ENCODE data around the gene TTC8. TPM values are rescaled to one million over a fixed set of nuclear protein-coding genes. Genes with fewer than 3 reads are reported as not detected.

Gene TTC8
- total RNA-seq, 1 experiment from 2014 or later, result 26.6 TPM

DNA sequence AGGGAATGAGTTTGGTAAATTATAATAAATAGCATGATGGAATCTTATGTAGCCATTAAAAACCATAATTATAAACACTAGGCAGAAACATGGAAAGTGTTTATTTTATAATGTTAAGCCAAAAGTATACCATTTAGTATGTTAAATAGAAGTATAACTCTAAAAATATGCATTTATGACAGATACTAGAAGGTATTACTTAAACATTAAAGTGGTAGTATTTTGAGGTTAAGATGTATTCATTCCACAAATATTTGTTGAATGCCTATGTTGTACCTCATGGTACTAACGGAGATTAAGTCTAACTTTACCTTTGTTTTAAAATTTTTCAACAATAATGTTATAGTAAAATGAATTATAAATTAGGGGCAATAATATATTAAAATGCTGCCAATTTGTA is 24.1 kb downstream of the TTC8 start:
- intact Hi-C loops (cut with micrococcal nuclease; ENCODE audit: unreplicated experiment), result no loop called here
- H3K27ac ChIP-seq (ENCODE audit: low read depth, low read length, poor library complexity, severe bottlenecking), result no peak overlapping the region
- TF ChIP-seq EZH2 (IDR thresholded peaks at IDR 0.05; ENCODE audit: borderline replicate concordance, low read depth, low read length, poor library complexity, severe bottlenecking), result no peak
- TF ChIP-seq, protein P1, sequence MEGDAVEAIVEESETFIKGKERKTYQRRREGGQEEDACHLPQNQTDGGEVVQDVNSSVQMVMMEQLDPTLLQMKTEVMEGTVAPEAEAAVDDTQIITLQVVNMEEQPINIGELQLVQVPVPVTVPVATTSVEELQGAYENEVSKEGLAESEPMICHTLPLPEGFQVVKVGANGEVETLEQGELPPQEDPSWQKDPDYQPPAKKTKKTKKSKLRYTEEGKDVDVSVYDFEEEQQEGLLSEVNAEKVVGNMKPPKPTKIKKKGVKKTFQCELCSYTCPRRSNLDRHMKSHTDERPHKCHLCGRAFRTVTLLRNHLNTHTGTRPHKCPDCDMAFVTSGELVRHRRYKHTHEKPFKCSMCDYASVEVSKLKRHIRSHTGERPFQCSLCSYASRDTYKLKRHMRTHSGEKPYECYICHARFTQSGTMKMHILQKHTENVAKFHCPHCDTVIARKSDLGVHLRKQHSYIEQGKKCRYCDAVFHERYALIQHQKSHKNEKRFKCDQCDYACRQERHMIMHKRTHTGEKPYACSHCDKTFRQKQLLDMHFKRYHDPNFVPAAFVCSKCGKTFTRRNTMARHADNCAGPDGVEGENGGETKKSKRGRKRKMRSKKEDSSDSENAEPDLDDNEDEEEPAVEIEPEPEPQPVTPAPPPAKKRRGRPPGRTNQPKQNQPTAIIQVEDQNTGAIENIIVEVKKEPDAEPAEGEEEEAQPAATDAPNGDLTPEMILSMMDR (conservative IDR thresholded peaks at IDR 0.05; ENCODE audit: low read depth, low read length), result no peak
- peaks cover 12% of the 10 kb centered on the region for H3K4me1 ChIP-seq (ENCODE audit: insufficient read depth, low read length, poor library complexity, severe bottlenecking)
- no peak overlapping the region for H3K4me3 ChIP-seq (ENCODE audit: low read depth, low read length, poor library complexity, severe bottlenecking)
- H3K27me3 ChIP-seq (replicated peaks; ENCODE audit: insufficient read depth, low read depth, low read length, poor library complexity), result no peaks in the 10 kb centered on the region
- BruUV-seq (replicated peaks), result no TSS peak
- DNase-seq (ENCODE audit: low spot score), result no peak
- H3K9me3 ChIP-seq (ENCODE audit: low read depth, low read length, poor library complexity, severe bottlenecking), result no peaks in the 10 kb centered on the region
- ChIA-PET CTCF (no interaction called here), POLR2A (ENCODE audit: low non-redundant PET) (no interaction called here)
- no peaks in the 10 kb centered on the region for H3K36me3 ChIP-seq (ENCODE audit: insufficient read depth, low read length, poor library complexity, severe bottlenecking)

DNA sequence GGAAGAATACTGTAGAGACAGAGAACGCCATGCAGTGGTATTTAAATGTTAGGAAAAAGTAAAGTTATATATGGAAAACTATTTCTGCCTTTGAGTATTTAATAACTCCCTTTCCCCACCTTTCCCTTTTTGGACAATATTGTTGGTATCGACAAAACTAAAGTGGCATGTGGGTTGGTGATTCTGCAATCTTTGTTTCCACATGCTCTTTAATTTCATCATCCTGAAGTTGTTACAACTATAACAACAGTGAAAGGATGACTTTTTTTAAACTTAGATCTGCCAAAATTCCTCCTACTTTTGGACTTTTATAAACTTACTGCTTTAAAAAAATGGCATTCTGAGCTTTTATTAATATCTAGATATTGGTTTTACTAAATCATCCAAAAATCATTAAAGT is 25.3 kb downstream of the TTC8 start:
- Histone ChIP-seq H3K9me3 (ENCODE audit: low read depth, low read length, poor library complexity, severe bottlenecking) (no peaks in the 10 kb centered on the region), H3K4me1 (ENCODE audit: insufficient read depth, low read length, poor library complexity, severe bottlenecking) (peaks cover 12% of the 10 kb centered on the region), H3K36me3 (ENCODE audit: insufficient read depth, low read length, poor library complexity, severe bottlenecking) (no peaks in the 10 kb centered on the region), H3K27ac (ENCODE audit: low read depth, low read length, poor library complexity, severe bottlenecking) (no peak overlapping the region), H3K4me3 (ENCODE audit: low read depth, low read length, poor library complexity, severe bottlenecking) (no peak overlapping the region), H3K27me3 (replicated peaks; ENCODE audit: insufficient read depth, low read depth, low read length, poor library complexity) (no peaks in the 10 kb centered on the region)
- no TSS peak for BruUV-seq (replicated peaks)
- POLR2A ChIA-PET (ENCODE audit: low non-redundant PET), result no interaction called here
- intact Hi-C loops (cut with micrococcal nuclease; ENCODE audit: unreplicated experiment), result no loop called here
- CTCF ChIA-PET, result no interaction called here
- TF ChIP-seq, protein P1 (conservative IDR thresholded peaks at IDR 0.05; ENCODE audit: low read depth, low read length), result no peak
- TF ChIP-seq EZH2 (IDR thresholded peaks at IDR 0.05; ENCODE audit: borderline replicate concordance, low read depth, low read length, poor library complexity, severe bottlenecking), result no peak
- DNase-seq (ENCODE audit: low spot score), result no peak

DNA sequence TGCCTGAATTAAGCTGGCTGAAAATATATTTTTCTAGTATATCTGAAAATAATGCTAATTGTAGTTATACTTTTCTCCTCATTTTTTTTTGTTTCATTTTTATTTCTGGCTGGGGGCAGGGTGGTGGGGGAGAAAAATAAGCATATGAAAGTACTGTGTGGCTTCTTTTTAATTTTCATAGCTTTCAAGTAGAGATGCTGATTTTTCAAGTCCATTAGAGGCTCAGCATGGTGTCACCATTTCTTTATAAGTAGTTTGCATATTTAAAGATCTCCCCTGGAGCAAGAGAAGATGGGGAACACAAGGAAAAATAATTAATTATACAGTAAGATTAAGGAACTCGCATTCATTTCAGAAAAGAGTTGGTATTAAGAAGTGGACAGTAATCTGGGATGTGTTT is 27.1 kb downstream of the TTC8 start:
- Histone ChIP-seq H3K36me3 (ENCODE audit: insufficient read depth, low read length, poor library complexity, severe bottlenecking) (no peaks in the 10 kb centered on the region), H3K4me3 (ENCODE audit: low read depth, low read length, poor library complexity, severe bottlenecking) (no peak overlapping the region), H3K9me3 (ENCODE audit: low read depth, low read length, poor library complexity, severe bottlenecking) (no peaks in the 10 kb centered on the region), H3K4me1 (ENCODE audit: insufficient read depth, low read length, poor library complexity, severe bottlenecking) (peaks cover 12% of the 10 kb centered on the region), H3K27ac (ENCODE audit: low read depth, low read length, poor library complexity, severe bottlenecking) (no peak overlapping the region), H3K27me3 (replicated peaks; ENCODE audit: insufficient read depth, low read depth, low read length, poor library complexity) (no peaks in the 10 kb centered on the region)
- TF ChIP-seq, protein P1 (conservative IDR thresholded peaks at IDR 0.05; ENCODE audit: low read depth, low read length), result no peak
- no peak for TF ChIP-seq EZH2 (IDR thresholded peaks at IDR 0.05; ENCODE audit: borderline replicate concordance, low read depth, low read length, poor library complexity, severe bottlenecking)
- intact Hi-C loops (cut with micrococcal nuclease; ENCODE audit: unreplicated experiment), result no loop called here
- no TSS peak for BruUV-seq (replicated peaks)
- DNase-seq (ENCODE audit: low spot score), result no peak
- ChIA-PET POLR2A (ENCODE audit: low non-redundant PET) (no interaction called here), CTCF (no interaction called here)

Data from A673 (cell line).